Effector CD8-positive, alpha-beta T cell (primary cell): ENCODE results near the gene ITPR3.

ENCODE experiments used
- DNase-seq: peaks from one replicate; lab custom pipeline; 2025; lab: John Stamatoyannopoulos, UW

Gene ITPR3

GRCh38 chr6:33700391-33701050, 79.4 kb downstream of the ITPR3 start:
- DNase-seq: peak; percentile 40

DNA sequence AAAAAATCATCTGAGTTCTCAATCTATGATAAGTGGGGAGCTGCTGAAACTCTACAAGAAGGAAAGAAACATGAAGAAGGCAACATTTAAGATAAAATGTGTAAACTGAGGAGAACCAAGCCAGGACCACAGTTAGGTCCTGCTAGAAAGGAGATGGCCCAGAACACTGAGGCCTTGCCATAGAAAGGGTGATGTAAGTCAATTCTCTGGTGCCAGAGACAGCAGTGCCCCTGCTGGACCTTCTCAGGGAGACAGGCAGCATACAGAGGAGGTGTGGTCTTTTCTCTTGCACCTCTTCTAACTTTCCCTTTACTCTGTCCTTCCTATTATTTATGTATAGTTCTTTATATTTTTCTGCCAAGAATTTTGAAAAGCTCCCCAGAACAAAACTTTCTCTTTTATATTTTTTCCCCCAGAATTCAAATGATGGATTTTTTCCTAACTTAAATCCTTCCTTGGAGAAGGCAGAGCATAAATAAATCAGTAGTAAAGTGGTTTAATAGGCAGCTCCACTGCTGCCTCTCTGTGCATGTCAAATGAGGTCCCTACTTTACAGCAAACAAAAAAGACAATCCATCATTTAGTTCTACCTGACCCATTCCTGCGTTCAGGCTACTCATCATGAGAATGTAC, 81.3 kb downstream of the ITPR3 start:
- DNase-seq: no peak

GRCh38 chr6:33704215-33705066, 83.3 kb downstream of the ITPR3 start:
- no peak for DNase-seq

GRCh38 chr6:33705268-33705885, 84.3 kb downstream of the ITPR3 start:
- DNase-seq: no peak

DNA sequence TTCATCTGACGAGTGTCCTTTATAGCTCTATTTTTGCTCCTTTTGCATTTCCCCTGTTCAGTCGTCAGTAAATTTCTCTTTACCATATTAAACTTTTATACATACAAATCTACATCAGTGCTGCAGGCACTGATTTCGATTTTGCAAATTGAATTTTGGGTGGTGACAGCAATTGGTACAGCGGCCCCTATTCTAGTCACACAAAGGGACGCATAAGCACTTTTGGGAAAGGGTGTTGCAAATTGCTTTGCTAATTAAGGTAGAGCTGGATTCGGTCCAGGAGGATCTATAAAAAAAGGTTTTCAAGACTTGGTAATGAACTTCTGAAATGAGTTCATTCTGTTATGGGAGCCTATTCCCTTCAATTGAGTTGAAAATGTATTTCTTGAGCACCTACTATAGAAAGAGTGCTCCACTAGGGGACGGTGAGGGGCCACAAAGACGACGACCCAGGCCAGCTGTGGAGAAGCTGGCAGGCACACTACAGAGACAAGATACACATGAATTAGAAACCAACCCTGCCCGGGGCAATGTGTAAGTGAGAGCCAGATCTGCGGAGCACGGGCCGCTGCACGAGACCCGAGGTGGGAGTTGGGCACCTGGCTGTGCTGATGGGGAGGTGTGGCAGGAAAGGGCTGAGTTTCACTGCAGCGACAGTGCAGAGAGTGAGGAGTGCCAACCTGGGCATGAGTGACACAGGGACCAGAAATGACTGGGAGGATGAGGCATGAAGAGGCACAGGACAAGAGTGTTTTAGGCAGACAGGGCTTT, 85.0 kb downstream of the ITPR3 start:
- DNase-seq: no peak

DNA sequence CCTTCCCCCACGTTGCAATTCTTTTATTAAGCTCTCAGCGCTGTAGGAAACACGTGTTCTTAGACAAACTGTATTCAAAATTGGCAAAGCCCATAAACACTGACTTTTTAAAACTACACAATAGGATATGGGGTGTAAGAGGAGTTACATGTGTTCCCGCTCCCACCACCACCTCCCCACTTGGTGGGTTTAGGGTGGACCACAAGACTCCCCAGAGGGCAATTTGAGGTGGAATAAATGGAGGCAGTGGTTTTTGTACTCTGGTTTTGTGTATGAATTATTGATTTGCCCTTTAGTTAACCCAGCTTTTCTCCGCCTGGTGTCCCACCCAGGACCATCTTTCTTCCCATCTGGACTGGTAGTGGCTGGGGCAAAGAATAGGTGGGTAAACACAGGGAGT, 86.6 kb downstream of the ITPR3 start:
- no peak for DNase-seq

GRCh38 chr6:33708516-33709204, 87.5 kb downstream of the ITPR3 start:
- DNase-seq: no peak

- no peak for DNase-seq
Measured at GRCh38 chr6:33709605-33710295, 88.6 kb downstream of the ITPR3 start.

DNA sequence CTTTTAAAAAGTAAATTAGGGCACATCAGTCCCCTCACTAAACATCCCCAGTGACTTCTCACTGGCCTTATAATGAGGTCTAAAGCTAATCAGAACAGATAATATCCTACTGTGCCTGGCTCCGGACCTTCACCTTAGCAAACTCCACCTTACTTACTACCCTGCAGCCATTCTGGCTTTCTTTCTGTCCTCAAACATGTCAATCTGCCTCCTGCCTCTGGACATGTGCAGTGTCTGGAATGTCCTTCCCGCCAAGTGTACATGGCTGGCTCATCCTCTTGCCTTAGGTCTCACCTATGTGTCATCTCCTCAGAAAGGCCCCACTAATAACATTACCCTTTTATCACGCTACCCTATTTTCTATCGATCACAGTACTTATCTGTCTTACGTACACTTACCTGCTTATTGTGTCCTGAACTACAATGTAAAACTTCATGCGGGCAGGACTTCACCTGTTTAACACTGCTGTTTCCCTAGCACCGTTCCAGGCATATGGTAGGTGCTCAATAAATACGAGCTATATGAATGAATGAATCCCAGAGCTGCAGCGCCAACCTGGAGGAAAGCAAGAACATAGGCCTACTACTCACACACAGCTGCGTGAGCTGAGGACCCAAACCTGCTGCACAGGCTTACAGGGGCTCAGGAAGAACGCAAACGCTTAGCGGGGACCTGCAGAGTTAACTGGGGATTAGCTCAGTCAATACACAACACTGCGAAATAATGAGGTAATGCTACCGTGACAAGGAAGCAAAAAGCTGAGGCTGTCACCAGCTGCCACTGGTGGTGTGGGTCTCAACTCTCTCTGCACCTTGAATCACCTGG, 89.4 kb downstream of the ITPR3 start:
- no peak for DNase-seq

DNA sequence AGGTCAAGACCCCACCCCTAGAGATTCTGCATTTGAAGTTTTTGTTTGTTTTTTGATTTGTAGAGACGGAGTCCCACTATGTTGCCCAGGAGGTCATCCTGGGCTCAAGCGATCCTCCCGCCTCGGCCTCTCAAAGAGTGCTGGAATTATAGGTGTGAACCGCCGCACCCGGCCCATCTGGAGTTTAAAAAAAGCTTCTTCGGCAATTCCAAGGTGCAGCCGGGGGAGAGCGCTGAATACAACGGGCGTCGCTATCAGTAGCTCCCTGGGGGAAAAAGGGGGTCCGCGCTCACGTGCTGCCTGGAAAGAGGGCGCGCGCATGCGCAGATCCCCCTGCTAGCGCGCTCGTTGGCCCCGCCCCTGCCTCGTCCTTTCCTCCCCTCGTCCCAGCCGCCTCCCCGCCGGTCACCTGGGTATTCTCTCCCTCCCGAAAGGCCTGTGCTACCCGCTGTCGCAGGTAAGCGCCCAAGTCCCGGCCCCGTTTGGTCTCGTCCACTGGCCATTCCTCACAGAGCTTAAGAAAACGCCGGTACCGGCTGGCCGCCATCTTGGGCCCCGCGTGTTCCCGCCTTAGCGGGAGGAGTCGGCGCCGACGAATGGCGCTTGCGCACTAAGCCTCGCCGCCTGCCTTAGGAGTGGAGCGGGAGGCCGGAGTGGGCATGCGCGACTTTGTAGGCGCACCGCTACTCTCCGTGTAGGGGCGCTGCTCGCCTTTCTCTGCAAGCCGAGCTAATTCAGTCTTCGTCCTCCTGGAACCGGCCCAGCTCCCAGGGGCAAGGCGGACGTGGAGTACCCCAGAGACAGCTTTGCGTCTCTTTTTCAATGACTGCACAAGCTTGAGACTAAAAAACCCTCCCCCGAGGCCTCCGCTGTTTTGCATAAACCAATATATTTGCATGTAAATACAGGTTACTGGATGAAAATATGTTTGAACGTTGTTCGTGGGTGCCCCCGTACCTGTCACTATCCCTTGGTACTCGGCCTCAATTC, 90.3 kb downstream of the ITPR3 start, which contains the start of gene UQCC2:
Gene UQCC2 (minus strand): TSS at position 561 of the 990 bp plus-strand sequence. CDS start 14 bp downstream, at position 547.
- peak; percentile 96 for DNase-seq

DNA sequence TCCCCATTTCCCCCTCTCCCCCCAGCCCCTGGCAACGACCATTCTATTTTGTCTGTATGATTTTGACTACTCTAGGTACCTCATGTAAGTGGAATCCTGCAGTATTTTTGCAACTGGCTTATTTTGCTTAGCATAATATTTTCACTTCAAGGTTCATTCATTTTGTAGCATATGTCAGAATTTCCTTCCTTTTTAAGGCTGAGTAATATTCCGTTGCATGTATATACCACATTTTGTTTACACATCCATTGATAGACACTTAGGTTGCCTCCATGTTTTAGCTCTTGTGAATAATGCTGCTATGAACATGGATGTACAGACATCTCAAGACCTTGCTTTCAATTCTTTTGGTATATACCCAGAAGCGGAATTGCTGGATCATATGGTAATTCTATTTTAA, 91.8 kb downstream of the ITPR3 start:
- no peak for DNase-seq

GRCh38 chr6:33713786-33714185, 92.7 kb downstream of the ITPR3 start:
- DNase-seq: no peak

DNA sequence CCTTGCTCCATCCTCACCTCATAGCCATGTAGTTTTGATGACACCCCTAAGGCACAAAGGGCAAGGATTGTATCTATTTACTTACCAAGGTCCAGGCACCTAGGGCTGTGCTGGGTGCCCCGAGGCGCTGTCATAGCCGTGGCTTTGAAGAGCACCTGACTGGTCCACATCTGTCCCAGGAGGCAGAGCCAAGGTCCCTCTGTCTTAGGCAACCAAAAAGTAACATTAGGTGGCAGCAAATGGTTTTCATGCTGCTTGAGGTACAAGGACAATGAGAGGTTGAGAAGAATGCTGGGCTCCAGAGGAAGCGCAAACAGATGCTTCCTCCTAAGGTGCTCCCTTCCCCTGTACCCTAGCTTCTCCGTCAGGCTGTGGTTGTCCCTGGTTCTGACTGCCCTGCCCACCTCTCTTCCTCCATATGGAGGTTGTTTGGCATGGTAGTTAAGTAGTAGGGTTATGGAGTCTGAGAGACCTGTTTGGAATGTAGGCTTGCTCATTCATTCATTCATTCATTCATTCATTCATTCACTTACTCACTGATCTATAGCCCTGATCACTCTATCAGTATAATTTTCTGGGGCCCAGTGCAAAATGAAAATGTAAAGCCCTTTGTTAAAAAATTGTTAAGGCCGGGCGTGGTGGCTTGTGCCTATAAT, 93.4 kb downstream of the ITPR3 start:
- DNase-seq: no peak

- DNase-seq: no peak
Measured at GRCh38 chr6:33716379-33716778, 95.3 kb downstream of the ITPR3 start.

GRCh38 chr6:33716890-33717632, 95.9 kb downstream of the ITPR3 start:
- no peak for DNase-seq

- no peak for DNase-seq
Measured at GRCh38 chr6:33717934-33718455, 96.9 kb downstream of the ITPR3 start.

DNA sequence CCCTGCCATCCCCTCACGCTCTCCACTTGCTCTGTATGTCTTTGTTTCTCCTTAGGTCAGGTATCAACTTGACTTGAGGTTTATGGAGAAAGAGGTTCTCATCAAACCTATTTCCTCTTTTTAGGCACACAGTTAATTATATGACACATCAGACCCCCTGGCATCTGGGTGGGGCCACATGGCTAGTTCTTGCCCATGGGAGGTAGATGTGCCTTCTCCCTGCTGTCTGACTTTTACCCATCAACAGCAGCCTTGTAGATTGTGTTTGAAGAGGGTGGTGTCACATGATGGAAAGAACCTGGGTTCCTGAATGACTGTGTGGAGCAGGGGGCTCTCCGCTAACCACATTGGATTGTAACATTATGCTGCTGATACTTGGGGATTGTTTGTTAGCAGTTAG, 97.6 kb downstream of the ITPR3 start:
- DNase-seq: no peak
